Measurements from ENCODE around the gene UNKL.

- TF ChIP-seq EZH2 (IDR thresholded peaks at IDR 0.05; ENCODE audit: borderline replicate concordance, low read length) (no peak), CTCF (conservative IDR thresholded peaks at IDR 0.05 in 1 of 2, IDR thresholded peaks at IDR 0.05 in 1 of 2; ENCODE audit: extremely low read depth in 1 of 2, insufficient read depth in 1 of 2, low read depth in 1 of 2, low read length in 2 of 2) (no peak)
These were observed 66.5 kb downstream of the UNKL start for GRCh38 chr16:1347962-1348361.
